HT1080 (cell line): ENCODE measurements around the gene P4HA2. TPM values are rescaled to one million over a fixed set of nuclear protein-coding genes. Genes with fewer than 3 reads are reported as not detected.
"Not testable (repeated sequence)": the region's sequence is repeated elsewhere in the genome, so short reads cannot be mapped to it uniquely, and the experiment has no call there.

Experiments
- DNase-seq: peaks from one replicate; pipeline ENCODE4 v3.0.0-alpha.2; 2015; ENCODE audit warnings: low read depth
- small RNA-seq: library from RNA; depleted of rRNA; stranded (forward); fragments of <200 nt; gene quantifications from one replicate; pipeline ENCODE3, GENCODE V24; 2014
- total RNA-seq: library from RNA; depleted of rRNA; stranded (reverse); fragments of >200 nt; shearing (Covaris generic); gene quantifications from 2 replicates; pipeline ENCODE4 v1.2.3, GENCODE V29; 2014; rRNA removed

P4HA2 gene
- total RNA-seq, 1 experiment from 2014 or later, result 19.6 TPM

- DNase-seq, result no peak
These were observed 77.1 kb downstream of the P4HA2 start for GRCh38 chr5:132150565-132150964.

GRCh38 chr5:132147663-132148062 lies 80.0 kb downstream of the P4HA2 start:
- DNase-seq, result no peak

GRCh38 chr5:132145326-132145725 lies 82.3 kb downstream of the P4HA2 start:
- DNase-seq, result not testable (repeated sequence)

GRCh38 chr5:132143148-132143547 lies 84.5 kb downstream of the P4HA2 start:
- no peak for DNase-seq

- no peak for DNase-seq
These were observed 85.2 kb downstream of the P4HA2 start for GRCh38 chr5:132142459-132142858.

Small RNA genes within 50 kb of the gene (small RNA-seq; reads per million reads assigned to genes)
- not detected for gene AC063976.4

Other genes starting within 250 kb of the P4HA2 start
- 0.03 and 0.06 TPM in 2 replicates for gene ACSL6, start 216.2 kb downstream of the P4HA2 start, total RNA-seq
- gene IL3, start 167.2 kb downstream of the P4HA2 start, total RNA-seq, result not detected in 2 replicates
- gene CSF2, start 154.1 kb downstream of the P4HA2 start, total RNA-seq, result not detected in 2 replicates
- not detected in 2 replicates for gene PDLIM4, start 29.8 kb upstream of the P4HA2 start, total RNA-seq
- gene SLC22A4, start 66.5 kb upstream of the P4HA2 start, total RNA-seq, result 2.1 and 3.4 TPM in 2 replicates
- gene SLC22A5, start 141.9 kb upstream of the P4HA2 start, total RNA-seq, result 0.70 and 2.1 TPM in 2 replicates